T-helper 17 cell (primary cell): ENCODE results near the gene SPRED1. TPM values are rescaled to one million over a fixed set of nuclear protein-coding genes. Genes with fewer than 3 reads are reported as not detected.

ENCODE experiments used
- ATAC-seq: fragments of 150-1000 bp; cut with Tn5 transposase; 2 replicates; pipeline ENCODE4 v1.10.0; 2021; ENCODE audit warnings: mild to moderate bottlenecking, moderate library complexity
- DNase-seq, 3 donors: peaks; one replicate each; pipeline versions ENCODE4 v3.0.0 to v3.0.0-alpha.2; 2020 to 2021
- H3K9me3 ChIP-seq: one replicate; pipeline ENCODE4 v1.7.0; 2013; ENCODE audit warnings: low read length, mild to moderate bottlenecking; ENCODE audit not compliant: control insufficient read depth, poor library complexity, severe bottlenecking
- H3K27ac Mint-ChIP-seq: one replicate; pipeline ENCODE4 v1.8.0; 2022; ENCODE audit warnings: mild to moderate bottlenecking, moderate library complexity, mixed read lengths
- H3K27me3 Mint-ChIP-seq: one replicate; pipeline ENCODE4 v1.8.0; 2022; ENCODE audit warnings: mixed read lengths
- H3K36me3 Mint-ChIP-seq: one replicate; pipeline ENCODE4 v1.8.0; 2022; ENCODE audit warnings: low read depth, mixed read lengths
- H3K4me1 Mint-ChIP-seq: one replicate; pipeline ENCODE4 v1.8.0; 2022; ENCODE audit warnings: mild to moderate bottlenecking, mixed read lengths
- H3K4me3 Mint-ChIP-seq: one replicate; pipeline ENCODE4 v1.8.0; 2022; ENCODE audit warnings: mild to moderate bottlenecking, moderate library complexity, mixed read lengths
- total RNA-seq, 4 donors: library from RNA in 2 of 4; stranded (reverse) in 2 of 4; gene quantifications; one replicate each; pipeline ENCODE4 v1.2.3 and lab custom pipeline; 2022 to 2026

Gene SPRED1
- total RNA-seq, 2 donors from 2014 or later, result 0.10 to 0.12 TPM

GRCh38 chr15:38307861-38308641, 55.4 kb downstream of the SPRED1 start:
- ATAC-seq, result no peak
- no peak for DNase-seq
- Mint-ChIP-seq H3K36me3 (no peaks in the 10 kb centered on the region), H3K4me3 (no peak overlapping the region), H3K27ac (no peak overlapping the region), H3K4me1 (peaks cover 16% of the 10 kb centered on the region), H3K27me3 (peaks cover 14% of the 10 kb centered on the region)
- peaks cover 3% of the 10 kb centered on the region for H3K9me3 ChIP-seq

GRCh38 chr15:38308797-38309196, 56.2 kb downstream of the SPRED1 start:
- H3K27me3 Mint-ChIP-seq, result peaks cover 14% of the 10 kb centered on the region
- peaks cover 16% of the 10 kb centered on the region for H3K4me1 Mint-ChIP-seq
- peaks cover 3% of the 10 kb centered on the region for H3K9me3 ChIP-seq
- H3K27ac Mint-ChIP-seq, result no peak overlapping the region
- no peak overlapping the region for H3K4me3 Mint-ChIP-seq
- no peaks in the 10 kb centered on the region for H3K36me3 Mint-ChIP-seq
- no peak for ATAC-seq
- no peak for DNase-seq

GRCh38 chr15:38312190-38312589, 59.6 kb downstream of the SPRED1 start:
- ATAC-seq (no peak), DNase-seq (no peak)
- Mint-ChIP-seq H3K4me3 (no peak overlapping the region), H3K4me1 (peaks cover 16% of the 10 kb centered on the region), H3K27ac (no peak overlapping the region), H3K36me3 (no peaks in the 10 kb centered on the region), H3K27me3 (peaks cover 16% of the 10 kb centered on the region)
- peaks cover 3% of the 10 kb centered on the region for H3K9me3 ChIP-seq

- DNase-seq (no peak), ATAC-seq (no peak)
- Mint-ChIP-seq H3K4me1 (no peaks in the 10 kb centered on the region), H3K27me3 (peaks cover 26% of the 10 kb centered on the region), H3K4me3 (no peak overlapping the region), H3K27ac (no peak overlapping the region), H3K36me3 (no peaks in the 10 kb centered on the region)
- peaks cover 3% of the 10 kb centered on the region for H3K9me3 ChIP-seq
These were observed 63.7 kb downstream of the SPRED1 start for GRCh38 chr15:38316311-38316710.

- Mint-ChIP-seq H3K4me3 (no peak overlapping the region), H3K36me3 (no peaks in the 10 kb centered on the region), H3K27me3 (peaks cover 17% of the 10 kb centered on the region), H3K4me1 (no peaks in the 10 kb centered on the region), H3K27ac (no peak overlapping the region)
- H3K9me3 ChIP-seq, result no peaks in the 10 kb centered on the region
- ATAC-seq, result no peak
- DNase-seq, result no peak
These were observed 67.5 kb downstream of the SPRED1 start for GRCh38 chr15:38320181-38320580.

- no peak for DNase-seq
- no peaks in the 10 kb centered on the region for H3K9me3 ChIP-seq
- H3K36me3 Mint-ChIP-seq, result no peaks in the 10 kb centered on the region
- peaks cover 2% of the 10 kb centered on the region for H3K4me1 Mint-ChIP-seq
- ATAC-seq, result no peak
- H3K27ac Mint-ChIP-seq, result no peak overlapping the region
- no peak overlapping the region for H3K4me3 Mint-ChIP-seq
- H3K27me3 Mint-ChIP-seq, result peaks cover 15% of the 10 kb centered on the region
These were observed 68.2 kb downstream of the SPRED1 start for GRCh38 chr15:38320866-38321265.

GRCh38 chr15:38323895-38324294, 71.3 kb downstream of the SPRED1 start:
- no peak overlapping the region for H3K4me3 Mint-ChIP-seq
- peaks cover 2% of the 10 kb centered on the region for H3K4me1 Mint-ChIP-seq
- H3K36me3 Mint-ChIP-seq, result no peaks in the 10 kb centered on the region
- ATAC-seq, result no peak
- DNase-seq, result no peak
- no peaks in the 10 kb centered on the region for H3K9me3 ChIP-seq
- H3K27ac Mint-ChIP-seq, result no peak overlapping the region
- peaks cover 11% of the 10 kb centered on the region for H3K27me3 Mint-ChIP-seq

- no peak for ATAC-seq
- Mint-ChIP-seq H3K27ac (no peak overlapping the region), H3K4me3 (no peak overlapping the region), H3K4me1 (peaks cover 2% of the 10 kb centered on the region), H3K27me3 (peaks cover 6% of the 10 kb centered on the region), H3K36me3 (no peaks in the 10 kb centered on the region)
- DNase-seq, result no peak
- H3K9me3 ChIP-seq, result no peaks in the 10 kb centered on the region
These were observed 72.5 kb downstream of the SPRED1 start for GRCh38 chr15:38324939-38325647.

- Mint-ChIP-seq H3K27me3 (peaks cover 6% of the 10 kb centered on the region), H3K27ac (no peak overlapping the region), H3K4me3 (no peak overlapping the region), H3K36me3 (no peaks in the 10 kb centered on the region), H3K4me1 (peaks cover 2% of the 10 kb centered on the region)
- H3K9me3 ChIP-seq, result no peaks in the 10 kb centered on the region
- DNase-seq (no peak), ATAC-seq (no peak)
These were observed 73.0 kb downstream of the SPRED1 start for GRCh38 chr15:38325648-38325990.

GRCh38 chr15:38332711-38333110, 80.1 kb downstream of the SPRED1 start:
- ATAC-seq, result no peak
- peaks cover 14% of the 10 kb centered on the region for H3K27me3 Mint-ChIP-seq
- no peaks in the 10 kb centered on the region for H3K36me3 Mint-ChIP-seq
- no peaks in the 10 kb centered on the region for H3K9me3 ChIP-seq
- H3K4me3 Mint-ChIP-seq, result no peak overlapping the region
- H3K4me1 Mint-ChIP-seq, result no peaks in the 10 kb centered on the region
- no peak for DNase-seq
- H3K27ac Mint-ChIP-seq, result no peak overlapping the region

- no peaks in the 10 kb centered on the region for H3K4me1 Mint-ChIP-seq
- no peak overlapping the region for H3K4me3 Mint-ChIP-seq
- H3K27me3 Mint-ChIP-seq, result peaks cover 19% of the 10 kb centered on the region
- no peaks in the 10 kb centered on the region for H3K9me3 ChIP-seq
- no peak overlapping the region for H3K27ac Mint-ChIP-seq
- DNase-seq (no peak), ATAC-seq (no peak)
- no peaks in the 10 kb centered on the region for H3K36me3 Mint-ChIP-seq
These were observed 82.5 kb downstream of the SPRED1 start for GRCh38 chr15:38335116-38335515.

- peaks cover 2% of the 10 kb centered on the region for H3K36me3 Mint-ChIP-seq
- no peak overlapping the region for H3K4me3 Mint-ChIP-seq
- ATAC-seq, result no peak
- H3K27me3 Mint-ChIP-seq, result peaks cover 32% of the 10 kb centered on the region
- DNase-seq, result no peak
- H3K9me3 ChIP-seq, result no peaks in the 10 kb centered on the region
- H3K27ac Mint-ChIP-seq, result no peak overlapping the region
- no peaks in the 10 kb centered on the region for H3K4me1 Mint-ChIP-seq
These were observed 91.7 kb downstream of the SPRED1 start for GRCh38 chr15:38344351-38344750.

- no peak overlapping the region for H3K4me3 Mint-ChIP-seq
- no peak overlapping the region for H3K27ac Mint-ChIP-seq
- H3K27me3 Mint-ChIP-seq, result peaks cover 35% of the 10 kb centered on the region
- peaks cover 4% of the 10 kb centered on the region for H3K36me3 Mint-ChIP-seq
- no peak for ATAC-seq
- H3K4me1 Mint-ChIP-seq, result no peaks in the 10 kb centered on the region
- no peaks in the 10 kb centered on the region for H3K9me3 ChIP-seq
- DNase-seq, result no peak
These were observed 96.6 kb downstream of the SPRED1 start for GRCh38 chr15:38349251-38349650.

- DNase-seq, result no peak
- no peak overlapping the region for H3K4me3 Mint-ChIP-seq
These were observed 98.8 kb downstream of the SPRED1 start for GRCh38 chr15:38351466-38351865.

More at GRCh38 chr15:38351466-38351865, 98.8 kb downstream of the SPRED1 start:
- Mint-ChIP-seq H3K27ac (no peak overlapping the region), H3K36me3 (peaks cover 4% of the 10 kb centered on the region), H3K27me3 (peaks cover 39% of the 10 kb centered on the region), H3K4me1 (no peaks in the 10 kb centered on the region)
- H3K9me3 ChIP-seq, result no peaks in the 10 kb centered on the region
- no peak for ATAC-seq
